ENCODE measurements around the gene LBX2. TPM values are rescaled to one million over a fixed set of nuclear protein-coding genes. Genes with fewer than 3 reads are reported as not detected.

Gene LBX2
- total and polyA plus RNA-seq, 9 of the 15 experiments (the other 6 are each of a cell fraction or from before 2014, with no cell fraction given), result 0.39 to 6.2 (median 1.8) TPM; not detected in 1

DNA sequence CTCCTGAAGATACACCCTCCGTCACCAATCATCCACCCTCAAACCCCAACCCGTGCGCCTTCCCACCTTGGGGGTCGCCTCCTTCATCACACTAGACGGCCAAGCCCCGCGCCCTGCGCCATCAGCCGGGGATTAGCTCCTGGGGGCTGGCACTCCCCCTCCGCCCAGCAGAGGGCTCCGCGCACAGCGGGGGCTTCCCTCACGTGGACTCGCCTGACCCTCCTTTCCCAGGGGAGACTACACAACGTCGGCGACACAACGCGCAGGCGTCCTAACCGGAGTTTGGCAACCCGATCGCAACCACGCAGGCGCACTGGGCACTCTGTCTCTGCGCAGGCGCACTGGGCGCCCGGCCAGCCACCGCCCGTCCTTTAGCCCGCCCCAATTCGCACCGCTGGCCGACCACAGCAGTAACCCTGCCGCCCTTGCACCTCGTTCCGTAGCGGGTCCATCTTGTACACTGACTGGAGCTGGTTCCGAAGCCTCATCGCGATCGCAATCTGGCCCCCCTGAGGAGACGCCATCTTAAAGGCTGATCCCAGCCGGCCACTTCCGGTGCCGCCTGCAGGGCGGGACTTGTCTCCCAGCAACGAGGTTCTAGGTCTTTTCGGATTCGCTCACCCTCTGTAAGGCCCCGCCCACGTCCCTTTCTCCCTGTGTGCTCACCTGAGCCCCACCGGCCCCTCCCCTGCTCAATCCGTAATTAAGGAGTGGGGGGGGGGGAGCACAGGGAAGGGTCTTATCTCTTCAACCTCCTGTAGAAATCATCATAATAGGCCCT, 7.9 kb upstream of the LBX2 start, which contains the start of gene PCGF1 (continued):
- TF ChIP-seq, protein P1, sequence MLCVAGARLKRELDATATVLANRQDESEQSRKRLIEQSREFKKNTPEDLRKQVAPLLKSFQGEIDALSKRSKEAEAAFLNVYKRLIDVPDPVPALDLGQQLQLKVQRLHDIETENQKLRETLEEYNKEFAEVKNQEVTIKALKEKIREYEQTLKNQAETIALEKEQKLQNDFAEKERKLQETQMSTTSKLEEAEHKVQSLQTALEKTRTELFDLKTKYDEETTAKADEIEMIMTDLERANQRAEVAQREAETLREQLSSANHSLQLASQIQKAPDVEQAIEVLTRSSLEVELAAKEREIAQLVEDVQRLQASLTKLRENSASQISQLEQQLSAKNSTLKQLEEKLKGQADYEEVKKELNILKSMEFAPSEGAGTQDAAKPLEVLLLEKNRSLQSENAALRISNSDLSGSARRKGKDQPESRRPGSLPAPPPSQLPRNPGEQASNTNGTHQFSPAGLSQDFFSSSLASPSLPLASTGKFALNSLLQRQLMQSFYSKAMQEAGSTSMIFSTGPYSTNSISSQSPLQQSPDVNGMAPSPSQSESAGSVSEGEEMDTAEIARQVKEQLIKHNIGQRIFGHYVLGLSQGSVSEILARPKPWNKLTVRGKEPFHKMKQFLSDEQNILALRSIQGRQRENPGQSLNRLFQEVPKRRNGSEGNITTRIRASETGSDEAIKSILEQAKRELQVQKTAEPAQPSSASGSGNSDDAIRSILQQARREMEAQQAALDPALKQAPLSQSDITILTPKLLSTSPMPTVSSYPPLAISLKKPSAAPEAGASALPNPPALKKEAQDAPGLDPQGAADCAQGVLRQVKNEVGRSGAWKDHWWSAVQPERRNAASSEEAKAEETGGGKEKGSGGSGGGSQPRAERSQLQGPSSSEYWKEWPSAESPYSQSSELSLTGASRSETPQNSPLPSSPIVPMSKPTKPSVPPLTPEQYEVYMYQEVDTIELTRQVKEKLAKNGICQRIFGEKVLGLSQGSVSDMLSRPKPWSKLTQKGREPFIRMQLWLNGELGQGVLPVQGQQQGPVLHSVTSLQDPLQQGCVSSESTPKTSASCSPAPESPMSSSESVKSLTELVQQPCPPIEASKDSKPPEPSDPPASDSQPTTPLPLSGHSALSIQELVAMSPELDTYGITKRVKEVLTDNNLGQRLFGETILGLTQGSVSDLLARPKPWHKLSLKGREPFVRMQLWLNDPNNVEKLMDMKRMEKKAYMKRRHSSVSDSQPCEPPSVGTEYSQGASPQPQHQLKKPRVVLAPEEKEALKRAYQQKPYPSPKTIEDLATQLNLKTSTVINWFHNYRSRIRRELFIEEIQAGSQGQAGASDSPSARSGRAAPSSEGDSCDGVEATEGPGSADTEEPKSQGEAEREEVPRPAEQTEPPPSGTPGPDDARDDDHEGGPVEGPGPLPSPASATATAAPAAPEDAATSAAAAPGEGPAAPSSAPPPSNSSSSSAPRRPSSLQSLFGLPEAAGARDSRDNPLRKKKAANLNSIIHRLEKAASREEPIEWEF (CRISPR knock-in tag; IDR thresholded peaks at IDR 0.05), result no peak
- no peak for TF ChIP-seq ARNT (IDR thresholded peaks at IDR 0.05)
- TF ChIP-seq, protein P2, sequence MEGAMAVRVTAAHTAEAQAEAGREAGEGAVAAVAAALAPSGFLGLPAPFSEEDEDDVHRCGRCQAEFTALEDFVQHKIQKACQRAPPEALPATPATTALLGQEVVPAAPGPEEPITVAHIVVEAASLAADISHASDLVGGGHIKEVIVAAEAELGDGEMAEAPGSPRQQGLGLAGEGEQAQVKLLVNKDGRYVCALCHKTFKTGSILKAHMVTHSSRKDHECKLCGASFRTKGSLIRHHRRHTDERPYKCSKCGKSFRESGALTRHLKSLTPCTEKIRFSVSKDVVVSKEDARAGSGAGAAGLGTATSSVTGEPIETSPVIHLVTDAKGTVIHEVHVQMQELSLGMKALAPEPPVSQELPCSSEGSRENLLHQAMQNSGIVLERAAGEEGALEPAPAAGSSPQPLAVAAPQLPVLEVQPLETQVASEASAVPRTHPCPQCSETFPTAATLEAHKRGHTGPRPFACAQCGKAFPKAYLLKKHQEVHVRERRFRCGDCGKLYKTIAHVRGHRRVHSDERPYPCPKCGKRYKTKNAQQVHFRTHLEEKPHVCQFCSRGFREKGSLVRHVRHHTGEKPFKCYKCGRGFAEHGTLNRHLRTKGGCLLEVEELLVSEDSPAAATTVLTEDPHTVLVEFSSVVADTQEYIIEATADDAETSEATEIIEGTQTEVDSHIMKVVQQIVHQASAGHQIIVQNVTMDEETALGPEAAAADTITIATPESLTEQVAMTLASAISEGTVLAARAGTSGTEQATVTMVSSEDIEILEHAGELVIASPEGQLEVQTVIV (CRISPR knock-in tag; IDR thresholded peaks at IDR 0.05; ENCODE audit: borderline replicate concordance), result no peak
- no peak for TF ChIP-seq SMAD2 (IDR thresholded peaks at IDR 0.05; ENCODE audit: low read depth, low read length)
- peak; percentile 81 for TF ChIP-seq ERF (CRISPR knock-in tag; IDR thresholded peaks at IDR 0.05)
- TF ChIP-seq ZNF282 (CRISPR knock-in tag; IDR thresholded peaks at IDR 0.05), result no peak
- no peak for TF ChIP-seq SAFB (IDR thresholded peaks at IDR 0.05; ENCODE audit: borderline replicate concordance, low read depth, low read length)
- TF ChIP-seq ELF1 (tag; IDR thresholded peaks at IDR 0.05), result peak; percentile 92
- no peak for TF ChIP-seq FOXP1 (CRISPR knock-in tag; IDR thresholded peaks at IDR 0.05)
- TF ChIP-seq YBX1 (IDR thresholded peaks at IDR 0.05), result no peak
- TF ChIP-seq ZNF77 (CRISPR knock-in tag; IDR thresholded peaks at IDR 0.05), result no peak
- TF ChIP-seq DPF2 (IDR thresholded peaks at IDR 0.05), result no peak; the same call in 1 of the 2 replicates
- TF ChIP-seq, protein P3, sequence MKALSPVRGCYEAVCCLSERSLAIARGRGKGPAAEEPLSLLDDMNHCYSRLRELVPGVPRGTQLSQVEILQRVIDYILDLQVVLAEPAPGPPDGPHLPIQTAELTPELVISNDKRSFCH (CRISPR knock-in tag; IDR thresholded peaks at IDR 0.05), result no peak
- TF ChIP-seq, protein P3 (tag; IDR thresholded peaks at IDR 0.05), result no peak
- no peak for TF ChIP-seq ZNF780A (CRISPR knock-in tag; IDR thresholded peaks at IDR 0.05)
- TF ChIP-seq U2AF1 (optimal IDR thresholded peaks at IDR 0.05; ENCODE audit: low read depth, low read length), result no peak
- TF ChIP-seq, protein P4, sequence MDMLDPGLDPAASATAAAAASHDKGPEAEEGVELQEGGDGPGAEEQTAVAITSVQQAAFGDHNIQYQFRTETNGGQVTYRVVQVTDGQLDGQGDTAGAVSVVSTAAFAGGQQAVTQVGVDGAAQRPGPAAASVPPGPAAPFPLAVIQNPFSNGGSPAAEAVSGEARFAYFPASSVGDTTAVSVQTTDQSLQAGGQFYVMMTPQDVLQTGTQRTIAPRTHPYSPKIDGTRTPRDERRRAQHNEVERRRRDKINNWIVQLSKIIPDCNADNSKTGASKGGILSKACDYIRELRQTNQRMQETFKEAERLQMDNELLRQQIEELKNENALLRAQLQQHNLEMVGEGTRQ (CRISPR knock-in tag; IDR thresholded peaks at IDR 0.05), result peak; percentile 84
- TF ChIP-seq MTA1 (IDR thresholded peaks at IDR 0.05; ENCODE audit: borderline replicate concordance), result no peak
- peak; percentile 75 for TF ChIP-seq ZBTB17 (CRISPR knock-in tag; IDR thresholded peaks at IDR 0.05)
- TF ChIP-seq TEAD1 (CRISPR knock-in tag; IDR thresholded peaks at IDR 0.05), result 0 out of 4 replicates have a peak, but pooled peaks of 1 of the 2 experiments have one; percentile 45
- no peak for TF ChIP-seq BRD9 (IDR thresholded peaks at IDR 0.05; ENCODE audit: low read depth, partially characterized antibody)
- no peak for TF ChIP-seq KLF10 (CRISPR knock-in tag; IDR thresholded peaks at IDR 0.05)

Data from K562 (cell line).